Measurements from ENCODE around the gene ARRDC1.

- TF ChIP-seq POLR2A (IDR thresholded peaks at IDR 0.05) (no peak), CTCF (IDR thresholded peaks at IDR 0.05) (no peak), POLR2AphosphoS5 (IDR thresholded peaks at IDR 0.05) (no peak)
Observed at GRCh38 chr9:137575716-137576411, 29.6 kb upstream of the ARRDC1 start.
